Kidney tubule cell (primary cell): ENCODE data around the gene ATP8B3.
A peak's percentile ranks its signal among the peaks of the same experiment; 100 is the strongest.

Experiments
- DNase-seq: peaks from one replicate; pipeline ENCODE4 v3.0.0-alpha.2; 2018; ENCODE audit warnings: low spot score

ATP8B3 gene

GRCh38 chr19:1757468-1758230 is 54.4 kb downstream of the ATP8B3 start:
- no peak for DNase-seq

GRCh38 chr19:1756705-1757465 is 55.2 kb downstream of the ATP8B3 start:
- DNase-seq, result no peak

GRCh38 chr19:1756264-1756663 is 55.8 kb downstream of the ATP8B3 start:
- DNase-seq, result no peak

- DNase-seq, result no peak
These were observed 56.5 kb downstream of the ATP8B3 start for GRCh38 chr19:1755467-1756171.

GRCh38 chr19:1754636-1755466 is 57.2 kb downstream of the ATP8B3 start:
- DNase-seq, result peak; percentile 17

- no peak for DNase-seq
These were observed 57.9 kb downstream of the ATP8B3 start for GRCh38 chr19:1754018-1754635.

GRCh38 chr19:1752757-1753728 is 59.0 kb downstream of the ATP8B3 start, which contains the start of gene ONECUT3:
ONECUT3 (plus strand) TSS chr19:1753506; CDS start chr19:1753663, 157 bp downstream.
- DNase-seq, result peak; percentile 29

- DNase-seq, result no peak
These were observed 59.9 kb downstream of the ATP8B3 start for GRCh38 chr19:1752009-1752756.

GRCh38 chr19:1751367-1752008 is 60.6 kb downstream of the ATP8B3 start:
- DNase-seq, result no peak

- no peak for DNase-seq
These were observed 61.6 kb downstream of the ATP8B3 start for GRCh38 chr19:1750343-1751021.

- no peak for DNase-seq
These were observed 62.4 kb downstream of the ATP8B3 start for GRCh38 chr19:1749373-1750342.

GRCh38 chr19:1748873-1749341 is 63.2 kb downstream of the ATP8B3 start:
- DNase-seq, result no peak

- DNase-seq, result peak; percentile 59
These were observed 63.8 kb downstream of the ATP8B3 start for GRCh38 chr19:1748115-1748872.

- peak; percentile 98 for DNase-seq
These were observed 64.6 kb downstream of the ATP8B3 start for GRCh38 chr19:1747285-1748114.
